T1000 (cell line): ENCODE measurements around the gene ANKZF1.
A peak's percentile ranks its signal among the peaks of the same experiment; 100 is the strongest.
"Not testable (repeated sequence)": the region's sequence is repeated elsewhere in the genome, so short reads cannot be mapped to it uniquely, and the experiment has no call there.

Source experiments
- DNase-seq: peaks from one replicate; lab custom pipeline; 2025; ENCODE audit warnings: mixed read lengths; lab: John Stamatoyannopoulos, UW

ANKZF1 gene, protein sequence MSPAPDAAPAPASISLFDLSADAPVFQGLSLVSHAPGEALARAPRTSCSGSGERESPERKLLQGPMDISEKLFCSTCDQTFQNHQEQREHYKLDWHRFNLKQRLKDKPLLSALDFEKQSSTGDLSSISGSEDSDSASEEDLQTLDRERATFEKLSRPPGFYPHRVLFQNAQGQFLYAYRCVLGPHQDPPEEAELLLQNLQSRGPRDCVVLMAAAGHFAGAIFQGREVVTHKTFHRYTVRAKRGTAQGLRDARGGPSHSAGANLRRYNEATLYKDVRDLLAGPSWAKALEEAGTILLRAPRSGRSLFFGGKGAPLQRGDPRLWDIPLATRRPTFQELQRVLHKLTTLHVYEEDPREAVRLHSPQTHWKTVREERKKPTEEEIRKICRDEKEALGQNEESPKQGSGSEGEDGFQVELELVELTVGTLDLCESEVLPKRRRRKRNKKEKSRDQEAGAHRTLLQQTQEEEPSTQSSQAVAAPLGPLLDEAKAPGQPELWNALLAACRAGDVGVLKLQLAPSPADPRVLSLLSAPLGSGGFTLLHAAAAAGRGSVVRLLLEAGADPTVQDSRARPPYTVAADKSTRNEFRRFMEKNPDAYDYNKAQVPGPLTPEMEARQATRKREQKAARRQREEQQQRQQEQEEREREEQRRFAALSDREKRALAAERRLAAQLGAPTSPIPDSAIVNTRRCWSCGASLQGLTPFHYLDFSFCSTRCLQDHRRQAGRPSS

DNA sequence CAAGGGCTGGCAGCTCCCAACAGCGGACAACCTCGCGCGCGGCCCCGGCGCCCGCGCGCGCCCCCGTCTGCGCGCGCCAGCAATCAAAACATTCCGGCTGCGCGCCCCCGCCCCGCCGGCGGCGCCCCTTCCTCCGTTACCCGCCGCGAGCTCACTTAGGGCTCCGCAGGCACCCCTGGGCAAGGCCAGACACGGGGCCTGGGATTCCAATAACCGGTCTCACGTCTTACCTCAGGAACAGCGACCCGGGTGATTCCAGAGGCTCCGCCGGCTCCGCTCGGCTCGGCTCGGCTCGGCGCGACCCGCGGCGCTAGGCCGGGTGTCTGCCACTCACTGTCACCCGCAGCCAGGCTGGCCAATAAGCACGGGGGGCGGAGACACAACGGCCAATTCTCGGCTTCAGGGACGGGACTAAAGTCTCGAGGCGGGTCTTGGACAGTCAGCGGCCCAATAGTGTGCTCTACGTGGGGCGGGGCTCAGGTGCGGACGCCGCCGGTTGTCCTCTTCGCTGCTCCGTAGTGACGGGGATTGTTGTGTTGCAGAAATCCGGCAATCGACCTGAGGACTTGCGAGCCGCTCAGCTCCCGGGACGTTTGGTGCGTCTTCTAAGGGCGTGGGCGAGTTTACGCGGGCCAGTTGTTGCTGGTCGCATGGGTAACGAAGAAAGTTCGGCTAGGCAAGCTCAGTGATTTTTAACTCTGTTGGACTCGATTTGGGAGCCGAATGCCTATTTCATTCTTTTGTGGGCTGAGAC lies at the start of gene ANKZF1, which contains the start of gene ATG9A:
TSS of gene ANKZF1 (plus strand) at position 502 of the 754 bp plus-strand sequence. CDS start 452 bp downstream, outside the sequence.
TSS of gene ATG9A (minus strand) at position 332 of the 754 bp plus-strand sequence. CDS start 1,612 bp downstream, outside the sequence.
- peak; percentile 94 for DNase-seq

DNA sequence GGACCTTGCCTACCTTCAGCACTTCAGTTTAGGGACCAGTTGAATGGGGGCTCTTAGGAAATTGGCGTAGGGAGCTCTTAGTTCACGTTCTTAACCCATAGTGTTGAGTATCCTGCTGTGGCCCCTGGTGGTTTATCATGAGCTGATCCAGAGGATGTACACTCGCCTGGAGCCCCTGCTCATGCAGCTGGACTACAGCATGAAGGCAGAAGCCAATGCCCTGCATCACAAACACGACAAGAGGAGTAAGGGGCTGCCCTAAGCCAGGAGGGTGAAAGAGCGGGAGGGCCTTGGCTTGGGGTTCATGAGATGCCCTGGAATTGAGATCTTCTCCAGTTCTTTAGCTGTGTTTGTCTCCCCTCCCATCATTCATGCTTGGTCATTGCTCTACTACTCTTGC lies 48.6 kb upstream of the ANKZF1 start:
- no peak for DNase-seq

DNA sequence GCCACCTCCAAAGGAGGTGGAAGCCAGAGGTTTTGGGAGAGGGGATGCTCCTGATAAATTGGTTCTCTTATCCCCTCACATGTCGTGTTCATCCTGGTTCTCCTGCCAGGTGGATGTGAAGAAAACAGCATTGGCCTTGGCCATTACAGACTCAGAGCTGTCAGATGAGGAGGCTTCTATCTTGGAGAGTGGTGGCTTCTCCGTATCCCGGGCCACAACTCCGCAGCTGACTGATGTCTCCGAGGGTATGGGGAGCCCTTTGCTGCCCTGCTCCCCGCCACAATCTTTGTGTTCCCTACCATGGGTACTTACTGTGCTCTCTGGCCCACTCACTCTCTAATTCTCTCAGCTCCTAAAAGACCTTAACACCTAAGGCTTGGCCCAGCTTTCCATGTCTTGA lies 48.1 kb upstream of the ANKZF1 start:
- DNase-seq = no peak

DNA sequence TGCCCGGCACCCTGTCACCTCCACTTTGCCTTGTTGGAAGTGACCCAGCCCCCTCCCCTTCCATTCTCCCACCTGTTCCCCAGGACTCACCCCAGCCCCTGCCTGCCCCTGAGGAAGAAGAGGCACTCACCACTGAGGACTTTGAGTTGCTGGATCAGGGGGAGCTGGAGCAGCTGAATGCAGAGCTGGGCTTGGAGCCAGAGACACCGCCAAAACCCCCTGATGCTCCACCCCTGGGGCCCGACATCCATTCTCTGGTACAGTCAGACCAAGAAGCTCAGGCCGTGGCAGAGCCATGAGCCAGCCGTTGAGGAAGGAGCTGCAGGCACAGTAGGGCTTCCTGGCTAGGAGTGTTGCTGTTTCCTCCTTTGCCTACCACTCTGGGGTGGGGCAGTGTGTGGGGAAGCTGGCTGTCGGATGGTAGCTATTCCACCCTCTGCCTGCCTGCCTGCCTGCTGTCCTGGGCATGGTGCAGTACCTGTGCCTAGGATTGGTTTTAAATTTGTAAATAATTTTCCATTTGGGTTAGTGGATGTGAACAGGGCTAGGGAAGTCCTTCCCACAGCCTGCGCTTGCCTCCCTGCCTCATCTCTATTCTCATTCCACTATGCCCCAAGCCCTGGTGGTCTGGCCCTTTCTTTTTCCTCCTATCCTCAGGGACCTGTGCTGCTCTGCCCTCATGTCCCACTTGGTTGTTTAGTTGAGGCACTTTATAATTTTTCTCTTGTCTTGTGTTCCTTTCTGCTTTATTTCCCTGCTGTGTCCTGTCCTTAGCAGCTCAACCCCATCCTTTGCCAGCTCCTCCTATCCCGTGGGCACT lies 47.1 kb upstream of the ANKZF1 start:
- DNase-seq = no peak

DNA sequence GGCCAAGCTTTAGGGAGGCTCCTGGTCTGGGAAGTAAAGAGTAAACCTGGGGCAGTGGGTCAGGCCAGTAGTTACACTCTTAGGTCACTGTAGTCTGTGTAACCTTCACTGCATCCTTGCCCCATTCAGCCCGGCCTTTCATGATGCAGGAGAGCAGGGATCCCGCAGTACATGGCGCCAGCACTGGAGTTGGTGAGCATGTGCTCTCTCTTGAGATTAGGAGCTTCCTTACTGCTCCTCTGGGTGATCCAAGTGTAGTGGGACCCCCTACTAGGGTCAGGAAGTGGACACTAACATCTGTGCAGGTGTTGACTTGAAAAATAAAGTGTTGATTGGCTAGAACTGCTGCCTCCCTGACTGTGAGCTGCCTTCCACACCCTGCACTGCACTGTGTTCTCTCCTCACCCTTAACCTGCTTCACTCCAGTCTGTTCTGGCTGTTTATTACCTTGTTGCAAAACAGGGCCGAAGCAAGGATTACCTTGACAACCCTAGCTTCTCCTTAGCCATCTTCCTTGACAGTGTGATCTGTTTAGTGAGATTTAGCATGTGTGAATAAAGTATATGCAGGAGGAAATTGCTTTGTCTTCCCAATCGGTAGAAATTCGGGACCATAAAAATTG lies 46.3 kb upstream of the ANKZF1 start:
- no peak for DNase-seq

DNA sequence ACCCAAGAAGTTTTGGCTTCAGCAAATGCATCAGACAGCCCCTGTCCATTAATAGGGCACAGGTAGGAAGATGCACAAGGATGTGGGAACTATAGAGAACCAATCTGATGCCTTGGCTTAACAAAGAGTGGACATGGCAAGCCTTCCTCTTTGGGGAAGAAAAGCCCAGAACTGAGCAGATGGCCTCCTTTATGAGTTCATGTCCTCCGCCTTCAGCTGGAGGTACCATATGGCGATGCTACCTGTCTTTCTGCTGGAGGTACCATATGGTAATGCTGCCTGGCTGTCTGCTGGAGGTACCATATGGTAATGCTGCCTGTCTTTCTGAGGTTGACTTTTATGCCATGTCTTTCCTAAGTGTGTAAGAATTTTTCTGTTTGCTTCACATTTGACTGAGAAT lies 45.5 kb upstream of the ANKZF1 start:
- no peak for DNase-seq

DNA sequence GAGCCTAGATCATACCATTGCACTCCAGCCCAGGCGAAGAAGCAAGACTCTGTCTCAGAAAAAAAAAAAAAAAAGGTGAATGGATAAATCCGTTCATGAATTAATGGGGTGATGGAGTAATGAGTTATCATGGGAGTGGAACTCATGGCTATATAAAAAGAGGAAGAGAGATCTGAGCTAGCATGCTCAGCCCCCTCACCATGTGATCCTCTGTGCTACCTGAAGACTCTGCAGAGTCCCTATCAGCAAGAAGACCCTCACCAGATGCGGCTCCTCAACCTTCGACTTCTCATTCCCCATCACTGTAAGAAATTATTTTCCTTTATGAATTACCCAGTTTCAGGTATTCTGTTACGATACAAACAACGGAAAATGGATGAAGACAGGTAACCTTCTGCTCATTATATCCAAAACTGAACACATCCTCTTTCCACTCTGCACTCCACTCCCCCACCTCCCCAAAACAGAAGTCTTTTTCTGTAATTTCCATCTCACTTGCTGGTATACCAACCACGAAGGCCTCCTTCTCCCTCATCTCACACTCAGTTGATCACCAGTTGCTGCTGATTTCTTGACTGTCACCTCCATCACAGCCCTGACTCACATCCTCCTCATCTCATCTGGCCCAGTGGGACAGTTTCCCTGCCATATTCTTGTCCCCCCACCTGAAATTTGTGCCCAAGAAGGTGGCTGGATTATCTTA lies 42.7 kb upstream of the ANKZF1 start:
- no peak for DNase-seq

DNA sequence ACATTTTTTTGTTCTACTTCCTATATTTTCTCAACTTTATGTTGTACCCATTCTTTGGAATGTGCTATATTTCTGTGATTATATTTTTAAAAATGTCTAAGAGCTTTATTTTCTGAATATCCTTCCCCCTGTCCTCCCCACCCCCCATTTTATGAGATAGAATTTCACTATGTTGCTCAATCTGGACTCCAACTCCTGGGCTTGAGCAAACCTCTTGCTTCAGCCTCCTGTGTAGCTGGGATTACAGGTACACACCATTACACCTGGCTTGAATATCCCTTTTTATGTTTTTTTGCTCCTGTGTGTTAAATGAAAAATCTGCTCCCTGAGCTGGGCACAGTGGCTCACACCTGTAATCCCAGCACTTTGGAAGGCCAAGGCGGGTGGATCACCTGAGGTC lies 32.2 kb upstream of the ANKZF1 start:
- no peak for DNase-seq

DNA sequence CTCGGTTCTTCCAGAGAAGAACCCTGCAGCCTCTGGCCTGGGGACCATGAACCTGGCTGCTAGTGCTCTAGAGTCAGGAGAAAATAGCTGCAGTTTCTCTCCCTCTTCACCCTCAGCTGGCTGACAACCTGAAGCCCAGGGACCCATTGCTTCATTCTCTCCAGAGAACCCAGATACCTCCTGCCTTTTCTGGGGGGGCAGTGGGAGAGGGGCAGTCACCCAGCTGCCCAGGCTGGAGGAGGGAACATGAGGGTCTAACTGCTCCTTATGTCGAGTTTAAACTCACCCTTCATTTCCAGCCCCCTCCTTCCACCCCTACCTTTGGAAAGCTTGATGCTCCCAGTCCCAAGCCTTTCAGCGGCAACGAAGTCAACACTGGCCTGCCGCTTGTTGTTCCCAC lies 30.6 kb upstream of the ANKZF1 start:
- no peak for DNase-seq

DNA sequence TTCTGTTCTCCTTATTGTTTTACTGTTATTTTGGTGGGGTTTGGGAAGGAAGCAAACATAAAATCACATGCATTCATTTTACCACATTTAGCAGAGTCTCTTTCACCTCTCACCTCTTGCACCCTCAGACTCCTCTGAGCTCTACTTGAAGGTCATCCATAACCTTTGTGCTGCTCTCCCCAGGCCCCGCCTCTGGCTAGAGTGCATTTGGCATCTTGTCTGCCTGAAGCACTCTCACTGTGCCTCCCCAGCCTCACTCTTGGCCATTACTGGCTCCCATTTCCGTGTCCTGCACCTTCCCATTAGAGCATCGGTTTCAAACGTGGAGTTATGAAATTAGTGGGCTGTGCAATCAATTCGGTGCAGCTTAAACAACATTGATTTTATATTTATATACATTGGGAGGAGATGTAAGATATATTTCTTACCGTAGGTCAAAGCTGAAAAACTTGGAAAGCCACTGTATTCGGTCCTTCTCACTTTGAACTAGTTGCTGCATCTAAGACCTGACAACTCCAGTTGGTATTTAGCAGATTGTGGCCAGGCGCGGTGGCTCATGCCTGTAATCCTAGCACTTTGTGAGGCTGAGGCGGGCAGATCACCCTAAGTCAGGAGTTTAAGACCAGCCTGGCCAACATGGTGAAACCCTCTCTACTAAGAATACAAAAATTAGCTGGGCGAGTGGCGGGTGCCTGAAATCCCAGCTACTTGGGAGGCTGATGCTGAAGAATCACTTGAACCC lies 30.0 kb upstream of the ANKZF1 start:
- DNase-seq = no peak

DNA sequence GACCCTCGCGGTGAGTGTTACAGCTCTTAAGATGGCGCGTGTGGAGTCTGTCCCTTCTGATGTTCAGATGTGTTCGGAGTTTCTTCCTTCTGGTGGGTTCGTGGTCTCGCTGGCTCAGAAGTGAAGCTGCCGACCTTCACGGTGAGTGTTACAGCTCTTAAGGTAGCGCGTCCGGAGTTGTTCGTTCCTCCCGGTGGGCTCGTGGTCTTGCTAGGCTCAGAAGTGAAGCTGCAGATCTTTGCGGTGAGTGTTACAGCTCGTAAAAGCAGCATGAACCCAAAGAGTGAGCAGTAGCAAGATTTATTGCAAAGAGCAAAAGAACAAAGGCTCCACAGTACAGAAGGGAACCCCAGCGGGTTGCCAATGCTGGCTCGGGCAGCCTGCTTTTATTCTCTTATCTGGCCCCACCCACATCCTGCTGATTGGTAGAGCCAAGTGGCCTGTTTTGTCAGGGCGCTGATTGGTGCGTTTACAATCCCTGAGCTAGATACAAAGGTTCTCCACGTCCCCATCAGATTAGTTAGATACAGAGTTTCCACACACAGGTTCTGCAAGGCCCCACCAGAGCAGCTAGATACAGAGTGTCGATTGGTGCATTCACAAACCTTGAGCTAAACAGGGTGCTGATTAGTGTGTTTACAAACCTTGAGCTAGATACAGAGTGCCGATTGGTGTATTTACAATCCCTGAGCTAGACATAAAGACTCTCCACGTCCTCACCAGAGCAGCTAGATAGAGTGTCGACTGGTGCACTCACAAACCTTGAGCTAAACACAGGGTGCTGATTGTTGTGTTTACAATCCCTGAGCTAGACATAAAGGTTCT lies 28.9 kb upstream of the ANKZF1 start:
- not testable (repeated sequence) for DNase-seq

DNA sequence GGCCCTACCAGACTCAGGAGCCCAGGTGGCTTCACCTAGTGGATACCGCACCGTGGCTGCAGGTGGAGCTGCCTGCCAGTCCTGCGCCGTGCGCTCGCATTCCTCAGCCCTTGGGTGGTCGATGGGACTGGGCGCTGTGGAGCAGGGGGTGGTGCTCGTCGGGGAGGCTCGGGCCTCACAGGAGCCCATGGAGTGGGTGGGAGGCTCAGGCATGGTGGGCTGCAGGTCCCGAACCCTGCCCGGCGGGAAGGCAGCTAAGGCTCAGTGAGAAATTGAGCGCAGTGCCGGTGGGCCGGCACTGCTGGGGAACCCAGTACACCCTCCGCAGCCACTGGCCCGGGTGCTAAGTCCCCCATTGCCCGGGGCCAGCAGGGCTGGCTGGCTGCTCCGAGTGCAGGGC lies 28.3 kb upstream of the ANKZF1 start:
- not testable (repeated sequence) for DNase-seq

DNA sequence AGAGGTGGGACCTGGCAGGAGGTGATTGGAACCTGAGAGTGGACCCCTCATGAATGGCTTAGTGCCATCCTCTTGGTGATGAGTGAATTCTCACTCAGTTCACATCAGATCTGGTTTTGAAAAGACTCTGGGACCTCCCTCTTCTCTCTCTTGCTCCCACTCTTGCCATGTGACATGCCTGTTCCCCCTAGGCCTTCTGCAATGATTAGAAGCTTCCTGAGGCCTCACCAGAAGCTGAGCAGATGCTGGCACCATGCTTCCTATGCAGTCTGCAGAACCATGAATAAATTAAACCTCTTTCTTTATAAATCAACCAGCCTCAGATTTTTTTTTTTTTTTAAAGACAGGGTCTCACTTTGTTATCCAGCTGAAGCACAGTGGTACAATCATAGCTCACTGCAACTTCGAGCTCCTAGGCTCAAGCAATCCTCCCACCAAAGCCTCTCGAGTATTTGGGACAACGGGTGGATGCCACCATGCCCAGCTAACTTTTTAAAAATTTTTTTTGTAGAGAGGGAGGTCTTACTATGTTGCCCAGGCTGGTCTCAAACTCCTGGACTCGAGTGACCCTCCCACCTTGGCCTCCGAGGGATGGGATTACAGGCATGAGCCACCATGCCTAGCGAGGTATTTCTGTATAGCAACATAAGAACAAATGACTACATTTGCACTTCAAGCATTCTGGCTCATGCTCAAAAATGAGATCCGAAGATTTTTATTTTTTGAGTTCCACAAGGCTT lies 25.0 kb upstream of the ANKZF1 start:
- no peak for DNase-seq

DNA sequence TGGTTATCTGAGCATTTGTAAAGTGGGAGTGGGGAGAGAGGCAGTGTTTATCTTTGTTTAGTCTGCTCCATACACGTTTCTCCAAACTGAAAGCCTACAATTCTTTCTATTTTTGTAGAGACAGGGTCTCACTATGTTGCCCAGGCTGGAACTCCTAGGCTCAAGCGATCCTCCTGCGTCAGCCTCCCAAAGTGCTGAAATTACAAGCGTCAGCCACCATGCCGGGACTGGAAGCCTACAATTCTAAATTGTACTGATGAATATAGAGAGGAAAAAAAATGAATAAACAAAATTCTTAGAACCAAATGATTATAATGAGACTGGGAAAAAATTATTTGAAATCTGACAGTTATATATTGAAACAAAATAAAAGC lies 24.5 kb upstream of the ANKZF1 start:
- no peak for DNase-seq

DNA sequence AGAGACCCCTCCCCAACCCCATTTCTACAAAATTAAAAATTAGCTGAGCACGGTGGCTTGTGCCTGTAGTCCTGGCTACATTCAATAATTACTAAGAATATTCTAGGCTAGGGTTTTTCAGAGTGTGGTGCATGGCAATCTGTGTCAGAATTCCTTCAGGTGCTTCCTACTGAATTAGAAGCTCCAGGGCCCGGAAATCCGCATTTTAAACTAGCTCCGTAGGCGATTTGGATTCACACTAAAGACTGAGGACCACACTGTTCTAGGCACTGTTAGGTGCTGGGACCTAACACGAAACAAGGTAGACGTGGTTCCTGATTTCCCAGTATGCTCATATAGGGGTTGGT lies 23.7 kb upstream of the ANKZF1 start:
- DNase-seq = no peak

DNA sequence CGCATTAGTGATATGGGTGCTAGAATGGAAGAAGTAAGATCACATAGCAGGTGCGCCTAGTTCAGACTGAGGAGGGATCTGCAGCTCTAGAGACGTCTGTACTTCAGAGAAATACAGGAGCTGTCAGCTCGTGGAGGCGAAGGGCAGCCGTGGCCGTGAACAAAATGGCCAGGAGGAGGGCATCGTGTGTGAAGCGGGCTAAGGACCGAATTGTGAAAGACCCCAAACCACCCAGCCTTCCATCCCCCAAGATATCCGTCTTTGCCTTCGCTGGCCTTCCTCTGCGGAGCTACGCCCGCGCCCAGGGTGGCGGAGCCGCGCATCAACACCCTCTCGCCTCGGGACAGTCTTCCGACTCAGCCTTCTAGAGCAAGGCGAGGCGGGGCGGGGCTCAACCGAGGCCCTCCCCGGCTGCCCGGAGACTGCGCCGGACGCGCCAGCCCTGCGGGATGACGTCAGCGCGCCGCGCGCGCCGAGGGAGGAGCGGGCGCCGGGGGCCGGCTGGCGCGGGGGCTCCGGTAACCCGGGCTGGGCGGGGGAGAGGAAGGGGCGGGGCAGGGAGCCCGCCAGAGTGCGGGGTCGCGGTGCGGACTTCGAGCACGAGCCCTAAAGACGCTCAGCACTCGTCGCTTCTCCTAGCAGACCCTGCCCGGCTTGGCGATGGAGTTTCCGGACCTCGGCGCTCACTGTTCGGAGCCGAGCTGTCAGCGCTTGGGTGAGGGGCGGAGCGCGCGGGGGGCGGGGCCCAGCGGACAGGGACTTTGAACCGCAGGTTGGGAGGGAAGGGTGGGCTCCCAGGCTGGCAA lies 23.1 kb upstream of the ANKZF1 start, which contains the start of gene ZFAND2B:
TSS of gene ZFAND2B (plus strand) at position 455 of the 806 bp plus-strand sequence. CDS start at position 661, 206 bp downstream.
- DNase-seq = peak; percentile 90

DNA sequence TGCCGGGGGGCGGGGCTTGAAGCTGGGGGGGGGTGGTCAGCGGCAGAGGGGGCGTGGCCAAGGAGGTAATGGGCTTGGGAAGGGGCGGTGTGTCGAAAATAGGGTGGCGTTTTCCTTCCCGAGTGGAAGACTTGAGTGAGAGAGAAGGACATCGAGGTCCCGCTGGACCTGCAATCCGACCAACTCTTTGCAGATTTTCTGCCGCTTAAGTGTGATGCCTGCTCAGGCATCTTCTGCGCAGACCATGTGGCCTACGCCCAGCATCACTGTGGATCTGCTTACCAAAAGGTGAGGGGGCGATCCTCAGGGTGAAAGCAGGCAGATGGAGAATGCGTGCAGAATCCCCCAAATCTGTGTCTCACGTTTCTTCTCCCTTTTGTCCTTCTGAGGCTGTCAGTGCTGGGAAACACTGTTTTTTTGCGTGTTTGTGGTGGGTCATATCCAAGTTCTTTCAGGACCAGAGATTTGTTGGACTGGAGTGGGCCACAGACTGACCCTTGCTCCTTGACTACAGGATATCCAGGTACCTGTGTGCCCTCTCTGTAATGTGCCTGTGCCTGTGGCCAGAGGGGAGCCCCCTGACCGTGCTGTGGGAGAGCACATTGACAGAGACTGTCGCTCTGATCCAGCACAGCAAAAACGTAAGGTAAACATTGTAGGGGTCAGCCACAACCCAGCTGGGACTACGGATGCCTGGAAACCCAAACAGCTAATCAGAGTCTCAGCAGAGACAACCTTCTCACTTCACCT lies 22.3 kb upstream of the ANKZF1 start:
- DNase-seq = no peak
